Liver (tissue), 3 donors: ENCODE results near the gene YIPF3.

Source experiments
- ATF3 ChIP-seq: IDR thresholded peaks from 2 replicates; pipeline ENCODE4 v1.6.1; 2016; ENCODE audit warnings: antibody characterized with exemption
- CTCF ChIP-seq: fragments of 150-350 bp; IDR thresholded peaks from 2 replicates; pipeline ENCODE4 v1.5.1; 2017; ENCODE audit warnings: improper control_type of control experiment, low read depth, low read length; ENCODE audit not compliant: missing input control
- EGR1 ChIP-seq, 2 donors: IDR thresholded peaks; 2 replicates each; pipeline ENCODE4 v1.6.1; 2016 to 2018; ENCODE audit warnings: antibody characterized with exemption in 2 of 2, low read depth in 2 of 2
- FOXA1 ChIP-seq: IDR thresholded peaks from 2 replicates; pipeline ENCODE4 v1.6.1; 2016; ENCODE audit warnings: antibody characterized with exemption
- GABPA ChIP-seq, 2 donors: IDR thresholded peaks in 1 of 2; conservative IDR thresholded peaks in 1 of 2; 2 replicates each; pipeline ENCODE4 v1.6.1; 2016; ENCODE audit warnings: antibody characterized with exemption in 2 of 2, mild to moderate bottlenecking in 1 of 2, moderate library complexity in 1 of 2
- HNF4A ChIP-seq, 2 donors: conservative IDR thresholded peaks; 2 replicates each; pipeline ENCODE4 v1.6.1; 2016; ENCODE audit warnings: antibody characterized with exemption in 2 of 2, mild to moderate bottlenecking in 2 of 2
- RAD21 ChIP-seq, 2 donors: IDR thresholded peaks; 2 replicates each; pipeline ENCODE4 v1.6.1; 2016; ENCODE audit warnings: antibody characterized with exemption in 2 of 2, mild to moderate bottlenecking in 2 of 2
- TAF1 ChIP-seq: conservative IDR thresholded peaks from 2 replicates; pipeline ENCODE4 v1.6.1; 2016; ENCODE audit warnings: antibody characterized with exemption, mild to moderate bottlenecking
- ZBTB33 ChIP-seq: IDR thresholded peaks from 2 replicates; pipeline ENCODE4 v1.6.1; 2016; ENCODE audit warnings: antibody characterized with exemption
- donor health status: healthy.
- donor health status: healthy.

GRCh38 chr6:43494321-43494720 is 22.4 kb downstream of the YIPF3 start:
- TF ChIP-seq CTCF (no peak), TAF1 (no peak), RAD21 (IDR thresholded peaks at IDR 0.05) (no peak), EGR1 (IDR thresholded peaks at IDR 0.05; ENCODE audit: low read depth in 2 of 2) (no peak), ZBTB33 (no peak), ATF3 (no peak), HNF4A (conservative IDR thresholded peaks at IDR 0.05) (no peak), GABPA (IDR thresholded peaks at IDR 0.05 in 1 of 2, conservative IDR thresholded peaks at IDR 0.05 in 1 of 2) (no peak), FOXA1 (no peak)
